ENCODE data around the gene GCHFR.
A peak's percentile ranks its signal among the peaks of the same experiment; 100 is the strongest.

GCHFR gene

GRCh38 chr15:40754883-40755811 is 8.7 kb upstream of the GCHFR start, which contains the start of gene RMDN3:
TSS of gene RMDN3 (minus strand) at chr15:40755254. CDS start at chr15:40754783, 471 bp downstream.
- DNase-seq (ENCODE audit: low read depth in 3 of 3), result peak; percentile 84 to 91 (median 88)

GRCh38 chr15:40755812-40756208 is 8.1 kb upstream of the GCHFR start:
- DNase-seq (ENCODE audit: low read depth in 3 of 3), result no peak

GRCh38 chr15:40756938-40757337 is 6.9 kb upstream of the GCHFR start:
- DNase-seq (ENCODE audit: low read depth in 3 of 3), result no peak

- DNase-seq (ENCODE audit: low read depth in 3 of 3), result no peak
Observed at GRCh38 chr15:40759961-40760360, 3.9 kb upstream of the GCHFR start.

GRCh38 chr15:40762919-40763800 is 708 bp upstream of the GCHFR start:
- peak in 1 of 3 experiments; percentile 53 for DNase-seq (ENCODE audit: low read depth in 3 of 3)

- no peak for DNase-seq (ENCODE audit: low read depth in 3 of 3)
Observed at GRCh38 chr15:40764629-40765103, 798 bp downstream of the GCHFR start.

GRCh38 chr15:40766194-40766815 is 2.4 kb downstream of the GCHFR start:
- no peak for DNase-seq (ENCODE audit: low read depth in 3 of 3)

- no peak for DNase-seq (ENCODE audit: low read depth in 3 of 3)
Observed at GRCh38 chr15:40766906-40767837, 3.3 kb downstream of the GCHFR start.

GRCh38 chr15:40767838-40768500 is 4.1 kb downstream of the GCHFR start:
- DNase-seq (ENCODE audit: low read depth in 3 of 3), result no peak

- no peak for DNase-seq (ENCODE audit: low read depth in 3 of 3)
Observed at GRCh38 chr15:40768521-40769273, 4.8 kb downstream of the GCHFR start.

- peak in 2 of 3 experiments; percentile 47 to 69 for DNase-seq (ENCODE audit: low read depth in 3 of 3)
Observed at GRCh38 chr15:40769274-40770146, 5.6 kb downstream of the GCHFR start, which contains the start of gene C15orf62. TSS of gene C15orf62 (plus strand) at chr15:40769980. CDS start at chr15:40770496, 516 bp downstream.

- no peak for DNase-seq (ENCODE audit: low read depth in 3 of 3)
Observed at GRCh38 chr15:40770147-40770721, 6.4 kb downstream of the GCHFR start.

GRCh38 chr15:40771242-40771641 is 7.4 kb downstream of the GCHFR start:
- DNase-seq (ENCODE audit: low read depth in 3 of 3), result no peak

GRCh38 chr15:40772014-40772413 is 8.1 kb downstream of the GCHFR start:
- DNase-seq (ENCODE audit: low read depth in 3 of 3), result no peak

- no peak for DNase-seq (ENCODE audit: low read depth in 3 of 3)
Observed at GRCh38 chr15:40773496-40773895, 9.6 kb downstream of the GCHFR start.

- no peak for DNase-seq (ENCODE audit: low read depth in 3 of 3)
Observed at GRCh38 chr15:40773902-40774301, 10.0 kb downstream of the GCHFR start.

GRCh38 chr15:40775007-40775406 is 11.1 kb downstream of the GCHFR start:
- DNase-seq (ENCODE audit: low read depth in 3 of 3), result no peak

All from stimulated activated CD4-positive, alpha-beta T cell treated with anti-CD3 and anti-CD28 coated beads, TNF-alpha, amount 100 ng/mL, for 24 hours (primary cell).